Small intestine (tissue), 7 donors: ENCODE measurements around the gene CAMK2B. TPM values are rescaled to one million over a fixed set of nuclear protein-coding genes. Genes with fewer than 3 reads are reported as not detected.

Source experiments
- DNase-seq, 2 donors: peaks; one replicate each; pipeline versions ENCODE4 v3.0.0 to v3.0.0-alpha.2; 2013
- FAIRE-seq: peaks from 2 replicates; lab custom pipeline; 2012; peaks lifted over from hg19 to GRCh38; lab: Jason Lieb, UNC
- H3K27ac ChIP-seq, 3 donors: one replicate each; pipeline ENCODE4 v1.5.1; 2013; ENCODE audit warnings: low read length in 2 of 3, mild to moderate bottlenecking in 2 of 3, control low read depth in 1 of 3, inconsistent platforms in 1 of 3, low read depth in 1 of 3, moderate library complexity in 1 of 3
- H3K27me3 ChIP-seq, 3 donors: one replicate each; pipeline ENCODE4 v1.6.1; 2013; ENCODE audit warnings: low read length in 3 of 3, inconsistent platforms in 1 of 3; ENCODE audit not compliant: control insufficient read depth in 3 of 3, insufficient read depth in 3 of 3
- H3K36me3 ChIP-seq, 3 donors: one replicate each; pipeline ENCODE4 v1.6.1; 2013; ENCODE audit warnings: low read length in 3 of 3, inconsistent platforms in 1 of 3, low read depth in 1 of 3, mild to moderate bottlenecking in 1 of 3, moderate library complexity in 1 of 3; ENCODE audit not compliant: control insufficient read depth in 3 of 3, insufficient read depth in 2 of 3
- H3K4me1 ChIP-seq, 3 donors: one replicate each; pipeline ENCODE4 v1.6.1; 2013; ENCODE audit warnings: low read length in 2 of 3, inconsistent platforms in 1 of 3, low read depth in 1 of 3, mild to moderate bottlenecking in 1 of 3, moderate library complexity in 1 of 3; ENCODE audit not compliant: control insufficient read depth in 3 of 3, insufficient read depth in 2 of 3
- H3K4me3 ChIP-seq, 3 donors: one replicate each; pipeline ENCODE4 v1.5.1; 2013; ENCODE audit warnings: low read length in 3 of 3, control low read depth in 1 of 3, inconsistent platforms in 1 of 3, low read depth in 1 of 3, mild to moderate bottlenecking in 1 of 3, moderate library complexity in 1 of 3
- H3K9me3 ChIP-seq, 2 donors: one replicate each; pipeline ENCODE4 v1.6.1; 2013; ENCODE audit warnings: low read depth in 1 of 2, low read length in 1 of 2; ENCODE audit not compliant: control insufficient read depth in 2 of 2, insufficient read depth in 1 of 2
- WGBS, 3 donors: extraction: QIAGEN DNeasy Blood & Tissue Kit; methylation state at CpG; one replicate each; pipeline ENCODE4 v1.1.7; 2013; 5-methylcytosine and 5-hydroxymethylcytosine counted together
- polyA plus RNA-seq, 4 donors: library from polyadenylated mRNA; stranded (reverse) in 3 of 4; unstranded in 1 of 4; fragments of 200-250 nt in 3 of 4; fragments of 120-200 nt in 1 of 4; gene quantifications; one replicate each; pipeline versions ENCODE4 v1.2.1 to v1.2.3, GENCODE V29; 2013
- donor health status: healthy with polysubstance abuse.
- donor health status: control.
- donor health status: control.
- donor health status: Bipolar disorder and iron deficiency.
- donor health status: healthy.

CAMK2B gene
- polyA plus RNA-seq, 4 donors, result 1.3 to 1.8 (median 1.5) TPM

DNA sequence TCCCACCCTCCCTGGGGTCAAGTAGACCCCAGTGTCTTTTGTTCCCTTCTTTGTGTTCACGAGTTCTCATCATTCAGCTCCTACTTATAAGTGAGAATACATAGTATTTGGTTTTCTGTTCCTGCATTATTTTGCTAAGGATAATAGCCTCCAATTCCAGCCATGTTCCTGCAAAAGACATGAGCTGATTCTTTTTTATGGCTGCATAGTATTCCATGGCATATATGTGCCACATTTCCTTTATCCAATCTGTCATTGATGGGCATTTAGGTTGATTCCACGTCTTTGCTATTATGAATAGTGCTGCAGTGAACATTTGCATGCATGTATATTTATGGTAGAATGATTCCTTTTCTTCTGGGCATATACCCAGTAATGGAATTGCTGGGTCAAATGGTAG lies 28.3 kb upstream of the CAMK2B start:
- peaks cover 0 to 5% of the 10 kb centered on the region in 2 donors for H3K9me3 ChIP-seq
- no peak overlapping the region for H3K27ac ChIP-seq
- WGBS, 3 donors, result 51 to 63% (median 58%) methylated on average over 2 of the region's 2 CpGs
- no peaks in the 10 kb centered on the region for H3K36me3 ChIP-seq
- H3K27me3 ChIP-seq, result peaks cover 0 to 3% (median 2%) of the 10 kb centered on the region in 3 donors
- no peak for FAIRE-seq
- H3K4me1 ChIP-seq, result no peaks in the 10 kb centered on the region
- no peak overlapping the region for H3K4me3 ChIP-seq
- DNase-seq, result no peak

GRCh38 chr7:44348851-44349781 lies 23.7 kb upstream of the CAMK2B start:
- Histone ChIP-seq H3K4me3 (no peak overlapping the region), H3K4me1 (no peaks in the 10 kb centered on the region), H3K27ac (no peak overlapping the region), H3K9me3 (peaks cover 0 to 3% of the 10 kb centered on the region in 2 donors), H3K36me3 (no peaks in the 10 kb centered on the region), H3K27me3 (peaks cover 2 to 3% (median 3%) of the 10 kb centered on the region in 3 donors)
- FAIRE-seq, result no peak
- DNase-seq, result no peak
- 64 to 73% (median 65%) methylated on average over 9 of the region's 9 CpGs for WGBS, 3 donors

DNA sequence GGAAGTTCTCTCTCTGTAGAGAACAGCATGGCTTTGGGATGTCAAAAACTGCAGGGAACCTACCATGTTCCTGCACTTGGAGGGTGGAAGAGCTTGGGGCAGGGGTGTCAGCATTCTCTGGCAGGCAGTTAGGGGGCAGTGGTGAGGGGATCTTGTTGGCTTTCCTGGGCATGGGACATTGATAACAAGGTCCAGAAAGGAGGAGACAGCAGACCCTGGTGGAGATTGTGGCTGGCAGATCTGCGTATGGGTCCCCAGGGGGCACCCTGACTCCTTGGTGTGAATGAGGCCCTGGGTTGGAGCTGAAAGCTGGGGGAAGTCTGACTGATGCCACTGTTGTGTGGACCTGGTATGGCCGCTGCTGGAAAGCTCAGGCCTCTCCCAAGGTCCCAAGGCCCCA lies 22.9 kb upstream of the CAMK2B start:
- H3K4me1 ChIP-seq, result no peaks in the 10 kb centered on the region
- 78 to 92% (median 87%) methylated on average over 2 of the region's 2 CpGs for WGBS, 3 donors
- no peak for DNase-seq
- no peak for FAIRE-seq
- H3K4me3 ChIP-seq, result no peak overlapping the region
- H3K36me3 ChIP-seq, result no peaks in the 10 kb centered on the region
- peaks cover 0 to 4% of the 10 kb centered on the region in 2 donors for H3K9me3 ChIP-seq
- no peak overlapping the region for H3K27ac ChIP-seq
- peaks cover 2 to 3% (median 3%) of the 10 kb centered on the region in 3 donors for H3K27me3 ChIP-seq

- Histone ChIP-seq H3K4me3 (no peak overlapping the region), H3K9me3 (peaks cover 0 to 10% of the 10 kb centered on the region in 2 donors), H3K36me3 (no peaks in the 10 kb centered on the region), H3K27me3 (peaks cover 2 to 3% (median 2%) of the 10 kb centered on the region in 3 donors), H3K27ac (no peak overlapping the region), H3K4me1 (no peaks in the 10 kb centered on the region)
- DNase-seq (no peak), FAIRE-seq (no peak)
Observed at GRCh38 chr7:44347546-44348114, 22.2 kb upstream of the CAMK2B start.

DNA sequence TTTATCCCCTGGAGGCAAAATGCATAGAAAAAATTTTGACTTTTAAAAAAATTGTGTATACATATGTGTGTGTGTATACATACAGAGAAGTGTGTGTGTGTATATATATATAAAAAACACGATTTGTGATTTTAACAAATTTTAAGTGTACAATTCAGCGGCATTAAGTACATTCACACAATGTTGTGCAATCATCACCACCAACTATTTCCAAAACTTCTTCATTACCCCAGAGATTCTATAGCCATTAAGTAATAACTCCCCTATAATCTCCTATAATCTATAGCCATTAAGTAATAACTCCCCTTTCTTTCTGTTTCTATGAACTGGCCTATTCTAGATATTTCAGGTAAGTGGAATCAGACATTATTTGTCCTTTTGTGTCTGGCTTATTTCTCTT lies 20.7 kb upstream of the CAMK2B start:
- FAIRE-seq (no peak), DNase-seq (no peak)
- no peaks in the 10 kb centered on the region for H3K4me1 ChIP-seq
- no peak overlapping the region for H3K4me3 ChIP-seq
- H3K9me3 ChIP-seq, result peaks cover 0 to 7% of the 10 kb centered on the region in 2 donors
- H3K27ac ChIP-seq, result no peak overlapping the region
- no peaks in the 10 kb centered on the region for H3K36me3 ChIP-seq
- peaks cover 0 to 3% (median 2%) of the 10 kb centered on the region in 3 donors for H3K27me3 ChIP-seq
- WGBS, 3 donors, result 84 to 95% (median 90%) methylated on average over 2 of the region's 2 CpGs

DNA sequence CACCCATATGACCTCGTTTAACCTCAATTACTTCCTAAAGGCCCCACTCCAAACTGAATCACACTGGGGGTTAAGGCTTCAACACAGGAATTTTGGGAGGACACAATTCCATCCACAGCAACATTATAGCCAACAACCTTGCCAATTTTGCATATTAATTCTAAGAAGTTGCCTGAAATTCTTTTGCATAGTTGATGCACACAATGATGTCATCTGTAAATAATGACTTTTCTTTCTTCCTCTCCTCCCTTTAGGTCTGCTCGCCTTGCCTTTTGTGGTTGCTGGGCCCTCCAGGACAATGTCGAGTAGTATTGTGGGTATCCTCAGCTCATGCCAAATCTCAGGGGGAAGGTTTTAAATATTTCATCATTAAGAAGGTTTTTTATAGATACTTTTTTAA lies 16.0 kb upstream of the CAMK2B start:
- no peak overlapping the region for H3K4me3 ChIP-seq
- FAIRE-seq (no peak), DNase-seq (no peak)
- H3K36me3 ChIP-seq, result no peaks in the 10 kb centered on the region
- H3K4me1 ChIP-seq, result no peaks in the 10 kb centered on the region
- peaks cover 0 to 12% of the 10 kb centered on the region in 2 donors for H3K9me3 ChIP-seq
- 81 to 82% (median 82%) methylated on average over 3 of the region's 3 CpGs for WGBS, 3 donors
- peaks cover 0 to 3% (median 0%) of the 10 kb centered on the region in 3 donors for H3K27me3 ChIP-seq
- no peak overlapping the region for H3K27ac ChIP-seq

DNA sequence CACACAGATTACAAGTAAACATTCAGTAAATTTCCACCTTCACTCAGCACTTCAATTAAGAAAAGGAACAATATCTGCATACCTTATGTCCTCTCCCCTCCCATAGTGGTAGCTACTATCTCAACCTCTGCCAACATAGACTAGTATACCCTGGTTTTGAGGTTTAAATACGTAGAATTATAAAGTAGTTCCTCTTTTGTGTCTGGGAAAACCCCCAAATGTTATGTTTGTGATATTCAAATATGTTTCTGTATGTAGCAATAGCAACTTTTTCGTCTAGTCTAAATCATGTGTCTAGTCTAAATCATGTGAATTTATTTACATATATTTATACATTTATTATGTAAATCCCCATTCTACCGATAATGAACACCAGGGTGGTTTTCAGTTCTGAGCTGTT lies 13.2 kb upstream of the CAMK2B start:
- peaks cover 0 to 16% of the 10 kb centered on the region in 2 donors for H3K9me3 ChIP-seq
- H3K36me3 ChIP-seq, result no peaks in the 10 kb centered on the region
- H3K4me1 ChIP-seq, result no peaks in the 10 kb centered on the region
- DNase-seq, result no peak
- H3K27ac ChIP-seq, result no peak overlapping the region
- no peak for FAIRE-seq
- H3K4me3 ChIP-seq, result no peak overlapping the region
- no peaks in the 10 kb centered on the region for H3K27me3 ChIP-seq
- WGBS, 3 donors, result 67 to 74% (median 69%) methylated on average over 3 of the region's 3 CpGs

GRCh38 chr7:44336491-44336890 lies 11.1 kb upstream of the CAMK2B start:
- WGBS, 3 donors, result 90 to 92% (median 91%) methylated on average over 11 of the region's 11 CpGs
- no peak for FAIRE-seq

More at GRCh38 chr7:44336491-44336890, 11.1 kb upstream of the CAMK2B start:
- Histone ChIP-seq H3K27ac (no peak overlapping the region), H3K4me3 (no peak overlapping the region), H3K36me3 (no peaks in the 10 kb centered on the region), H3K27me3 (no peaks in the 10 kb centered on the region), H3K9me3 (peaks cover 0 to 9% of the 10 kb centered on the region in 2 donors), H3K4me1 (no peaks in the 10 kb centered on the region)
- no peak for DNase-seq
